Measurements from ENCODE around the gene VWDE.
A peak's percentile ranks its signal among the peaks of the same experiment; 100 is the strongest.
"Not testable (repeated sequence)": the region's sequence is repeated elsewhere in the genome, so short reads cannot be mapped to it uniquely, and the experiment has no call there.

The VWDE gene

DNA sequence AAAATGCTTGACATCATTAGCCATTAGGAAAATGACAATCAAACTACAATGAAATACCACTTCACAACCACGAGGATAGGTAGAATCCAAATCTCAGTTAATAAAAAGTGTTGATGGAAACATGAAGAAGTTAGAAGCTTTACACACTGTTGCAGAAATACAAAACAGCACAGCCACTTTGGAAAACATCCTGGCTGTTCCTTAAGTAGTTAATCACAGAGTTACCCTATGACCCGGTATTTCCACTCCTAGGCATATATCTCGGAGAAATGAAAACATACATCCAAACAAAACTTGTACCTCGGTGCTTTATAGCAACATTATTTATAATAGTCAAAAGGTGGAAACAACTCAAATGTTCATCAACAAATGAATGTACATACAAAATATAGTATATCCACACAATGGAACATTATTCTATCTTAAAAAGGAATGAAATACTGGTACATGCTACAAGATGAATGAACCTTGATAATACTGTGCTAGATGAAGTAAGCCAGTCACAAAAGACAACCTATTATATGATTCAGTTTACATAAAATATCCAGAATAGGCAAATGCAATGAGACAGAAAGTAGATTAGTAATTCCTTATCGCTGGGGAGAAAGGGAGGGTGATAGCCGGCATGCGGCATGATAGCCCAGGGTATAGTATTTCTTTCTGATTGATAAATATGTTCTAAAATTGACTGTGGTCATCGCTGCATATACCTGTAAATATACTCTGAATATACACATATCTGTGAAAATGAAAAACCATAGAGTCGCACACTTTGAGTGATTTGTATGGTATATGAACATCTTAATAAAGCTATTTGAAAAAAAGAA, 1.9 kb downstream of the VWDE start:
- TF ChIP-seq, protein P1, sequence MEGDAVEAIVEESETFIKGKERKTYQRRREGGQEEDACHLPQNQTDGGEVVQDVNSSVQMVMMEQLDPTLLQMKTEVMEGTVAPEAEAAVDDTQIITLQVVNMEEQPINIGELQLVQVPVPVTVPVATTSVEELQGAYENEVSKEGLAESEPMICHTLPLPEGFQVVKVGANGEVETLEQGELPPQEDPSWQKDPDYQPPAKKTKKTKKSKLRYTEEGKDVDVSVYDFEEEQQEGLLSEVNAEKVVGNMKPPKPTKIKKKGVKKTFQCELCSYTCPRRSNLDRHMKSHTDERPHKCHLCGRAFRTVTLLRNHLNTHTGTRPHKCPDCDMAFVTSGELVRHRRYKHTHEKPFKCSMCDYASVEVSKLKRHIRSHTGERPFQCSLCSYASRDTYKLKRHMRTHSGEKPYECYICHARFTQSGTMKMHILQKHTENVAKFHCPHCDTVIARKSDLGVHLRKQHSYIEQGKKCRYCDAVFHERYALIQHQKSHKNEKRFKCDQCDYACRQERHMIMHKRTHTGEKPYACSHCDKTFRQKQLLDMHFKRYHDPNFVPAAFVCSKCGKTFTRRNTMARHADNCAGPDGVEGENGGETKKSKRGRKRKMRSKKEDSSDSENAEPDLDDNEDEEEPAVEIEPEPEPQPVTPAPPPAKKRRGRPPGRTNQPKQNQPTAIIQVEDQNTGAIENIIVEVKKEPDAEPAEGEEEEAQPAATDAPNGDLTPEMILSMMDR (IDR thresholded peaks at IDR 0.05; ENCODE audit: low read length, missing control alignments): no peak
- DNase-seq (ENCODE audit: low read depth): no peak
- no peak overlapping the region for H3K4me3 ChIP-seq (replicated peaks; ENCODE audit: low read depth, low read length)

GRCh38 chr7:12398186-12398585, 5.5 kb downstream of the VWDE start:
- TF ChIP-seq, protein P1 (IDR thresholded peaks at IDR 0.05; ENCODE audit: low read length, missing control alignments): no peak
- H3K4me3 ChIP-seq (replicated peaks; ENCODE audit: low read depth, low read length): no peak overlapping the region
- no peak for DNase-seq (ENCODE audit: low read depth)

- H3K4me3 ChIP-seq (replicated peaks; ENCODE audit: low read depth, low read length): no peak overlapping the region
- TF ChIP-seq, protein P1 (IDR thresholded peaks at IDR 0.05; ENCODE audit: low read length, missing control alignments): no peak
- no peak for DNase-seq (ENCODE audit: low read depth)
Measured at GRCh38 chr7:12397671-12398070, 6.0 kb downstream of the VWDE start.

- not testable (repeated sequence) for DNase-seq (ENCODE audit: low read depth); H3K4me3 ChIP-seq (replicated peaks; ENCODE audit: low read depth, low read length)
Measured at GRCh38 chr7:12396670-12397069, 7.0 kb downstream of the VWDE start.

DNA sequence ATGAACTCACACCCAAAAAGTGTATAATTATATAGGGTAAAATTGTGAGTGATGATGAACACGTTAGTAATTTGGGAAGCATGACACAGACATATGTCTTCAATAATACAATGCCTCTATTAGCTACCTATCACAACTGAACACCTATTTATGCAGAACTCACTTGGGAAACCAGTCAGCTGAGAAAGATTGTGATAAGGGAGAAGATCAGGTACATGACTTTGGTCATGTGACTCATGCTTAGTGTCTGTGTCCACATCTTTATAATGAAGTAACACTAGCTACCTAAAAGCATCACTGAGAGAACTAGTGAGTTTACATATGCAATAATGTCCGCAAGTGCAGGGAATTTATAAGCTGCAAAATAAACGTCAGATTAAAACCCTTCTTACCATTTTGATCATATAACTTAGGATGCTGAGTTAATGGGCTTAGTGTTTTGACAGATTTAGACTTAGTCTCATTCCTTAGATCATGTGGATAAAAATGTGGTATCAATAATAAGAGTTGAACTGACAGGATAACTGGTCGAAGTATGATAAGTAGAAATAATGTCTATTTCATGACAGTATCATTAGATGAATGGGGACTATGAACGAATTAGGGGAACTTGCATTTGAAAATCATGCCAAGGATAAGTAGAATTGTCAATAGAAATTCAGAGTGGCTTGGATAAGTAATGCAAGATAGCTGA, 11.6 kb downstream of the VWDE start:
- TF ChIP-seq, protein P1 (IDR thresholded peaks at IDR 0.05; ENCODE audit: low read length, missing control alignments): no peak
- no peak for DNase-seq (ENCODE audit: low read depth)
- no peak overlapping the region for H3K4me3 ChIP-seq (replicated peaks; ENCODE audit: low read depth, low read length)

DNA sequence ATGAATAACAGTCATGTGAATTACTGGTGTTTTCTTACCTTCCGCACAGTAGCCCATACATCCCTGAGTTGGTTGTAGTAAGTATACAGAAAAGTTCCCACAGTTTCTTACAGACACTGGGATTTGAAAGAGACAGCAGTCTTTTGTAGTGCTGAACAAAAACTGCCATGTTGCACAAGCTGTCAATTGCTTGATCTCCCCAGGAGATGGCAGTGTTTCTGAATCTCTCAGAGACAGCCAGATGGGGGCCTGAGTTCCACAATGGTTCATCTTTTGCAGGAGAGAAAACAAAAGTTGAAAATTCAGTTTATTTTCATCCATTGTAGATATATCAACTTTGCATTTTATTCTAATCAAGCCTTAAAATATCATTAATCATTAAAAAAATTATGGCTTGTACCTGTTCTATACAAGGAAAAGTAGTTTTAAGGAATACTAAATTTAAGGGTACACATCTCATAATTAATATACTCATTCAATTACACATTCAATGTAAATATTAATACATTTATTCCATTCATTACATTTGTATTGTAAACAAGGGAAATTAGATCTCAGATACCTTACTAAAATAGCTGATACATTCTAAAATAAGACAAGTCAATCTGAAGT, 14.5 kb downstream of the VWDE start:
- TF ChIP-seq, protein P1 (IDR thresholded peaks at IDR 0.05; ENCODE audit: low read length, missing control alignments): peak; percentile 96
- DNase-seq (ENCODE audit: low read depth): peak; percentile 72
- no peak overlapping the region for H3K4me3 ChIP-seq (replicated peaks; ENCODE audit: low read depth, low read length)

- TF ChIP-seq, protein P1 (IDR thresholded peaks at IDR 0.05; ENCODE audit: low read length, missing control alignments): no peak
- no peak for DNase-seq (ENCODE audit: low read depth)
- no peak overlapping the region for H3K4me3 ChIP-seq (replicated peaks; ENCODE audit: low read depth, low read length)
Measured at GRCh38 chr7:12386313-12386740, 17.3 kb downstream of the VWDE start.
